ENCODE measurements around the gene KNSTRN.

DNA sequence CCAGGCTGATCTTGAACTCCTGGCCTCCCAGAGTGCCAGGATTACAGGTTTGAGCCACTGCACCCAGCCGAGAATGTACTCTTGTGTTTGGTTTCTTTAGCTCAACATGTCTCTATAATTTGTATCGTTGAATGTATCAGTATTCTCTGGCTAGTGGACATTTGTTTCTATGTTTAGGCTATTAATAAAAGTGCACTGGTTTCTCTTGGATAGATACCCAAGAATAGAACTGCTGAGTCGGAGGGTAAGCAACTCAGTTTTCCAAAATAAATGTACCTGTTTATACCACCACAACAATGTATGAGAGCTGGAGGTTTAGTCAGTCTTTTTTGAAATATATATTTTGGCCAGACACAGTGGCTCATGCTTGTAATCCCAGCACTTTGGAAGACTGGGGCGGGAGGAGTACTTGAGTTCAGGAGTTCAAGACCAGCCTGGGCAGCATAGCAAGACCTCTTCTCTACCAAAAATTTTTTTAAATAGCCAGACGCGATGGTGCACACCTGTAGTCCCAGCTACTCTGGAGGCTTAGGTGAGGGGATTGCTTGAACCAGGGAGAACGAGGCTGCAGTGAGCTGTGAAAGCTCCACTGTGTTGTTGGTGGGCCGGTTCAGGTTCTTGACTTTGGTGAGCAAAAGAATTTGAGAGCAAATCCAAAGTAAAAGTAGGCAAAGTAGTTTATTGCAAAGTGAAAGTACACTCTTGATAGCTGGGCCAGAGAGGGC lies 15.3 kb downstream of the KNSTRN start:
- TF ChIP-seq, protein P1, sequence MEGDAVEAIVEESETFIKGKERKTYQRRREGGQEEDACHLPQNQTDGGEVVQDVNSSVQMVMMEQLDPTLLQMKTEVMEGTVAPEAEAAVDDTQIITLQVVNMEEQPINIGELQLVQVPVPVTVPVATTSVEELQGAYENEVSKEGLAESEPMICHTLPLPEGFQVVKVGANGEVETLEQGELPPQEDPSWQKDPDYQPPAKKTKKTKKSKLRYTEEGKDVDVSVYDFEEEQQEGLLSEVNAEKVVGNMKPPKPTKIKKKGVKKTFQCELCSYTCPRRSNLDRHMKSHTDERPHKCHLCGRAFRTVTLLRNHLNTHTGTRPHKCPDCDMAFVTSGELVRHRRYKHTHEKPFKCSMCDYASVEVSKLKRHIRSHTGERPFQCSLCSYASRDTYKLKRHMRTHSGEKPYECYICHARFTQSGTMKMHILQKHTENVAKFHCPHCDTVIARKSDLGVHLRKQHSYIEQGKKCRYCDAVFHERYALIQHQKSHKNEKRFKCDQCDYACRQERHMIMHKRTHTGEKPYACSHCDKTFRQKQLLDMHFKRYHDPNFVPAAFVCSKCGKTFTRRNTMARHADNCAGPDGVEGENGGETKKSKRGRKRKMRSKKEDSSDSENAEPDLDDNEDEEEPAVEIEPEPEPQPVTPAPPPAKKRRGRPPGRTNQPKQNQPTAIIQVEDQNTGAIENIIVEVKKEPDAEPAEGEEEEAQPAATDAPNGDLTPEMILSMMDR (optimal IDR thresholded peaks at IDR 0.05 in 1 of 3, IDR thresholded peaks at IDR 0.05 in 1 of 3, conservative IDR thresholded peaks at IDR 0.05 in 1 of 3; ENCODE audit: extremely low read depth in 1 of 3, insufficient read depth in 2 of 3, low read length in 3 of 3) = no peak
- no peak for TF ChIP-seq EZH2 (IDR thresholded peaks at IDR 0.05; ENCODE audit: low read length)

Measured in keratinocyte (primary cell).